Measurements from ENCODE around the gene CATSPERB. TPM values are rescaled to one million over a fixed set of nuclear protein-coding genes. Genes with fewer than 3 reads are reported as not detected.
"Not testable (repeated sequence)": the region's sequence is repeated elsewhere in the genome, so short reads cannot be mapped to it uniquely, and the experiment has no call there.

Gene CATSPERB
- polyA plus RNA-seq, 1 donor from 2014 or later, result 0.06 TPM

DNA sequence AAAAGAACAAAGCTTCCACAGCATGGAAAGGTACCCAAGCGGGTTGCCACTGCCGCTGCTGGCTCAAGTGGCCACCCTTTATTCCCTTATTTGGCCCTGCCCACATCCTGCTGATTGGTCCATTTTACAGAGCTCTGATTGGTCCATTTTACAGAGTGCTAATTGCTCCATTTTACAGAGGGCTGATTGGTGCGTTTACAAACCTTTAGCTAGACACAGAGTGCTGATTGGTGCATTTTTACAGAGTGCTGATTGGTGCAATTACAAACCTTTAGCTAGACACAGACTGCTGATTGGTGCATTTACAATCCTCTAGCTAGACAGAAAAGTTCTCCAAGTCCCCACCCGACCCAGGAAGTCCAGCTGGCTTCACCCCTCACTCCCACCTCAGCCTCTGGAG, 164.1 kb downstream of the CATSPERB start:
- H3K4me3 Mint-ChIP-seq, H3K36me3 Mint-ChIP-seq, H3K4me1 Mint-ChIP-seq, H3K27ac Mint-ChIP-seq, H3K9me3 Mint-ChIP-seq: not testable (repeated sequence)
- H3K27me3 Mint-ChIP-seq, result peaks cover 13% of the 10 kb centered on the region

DNA sequence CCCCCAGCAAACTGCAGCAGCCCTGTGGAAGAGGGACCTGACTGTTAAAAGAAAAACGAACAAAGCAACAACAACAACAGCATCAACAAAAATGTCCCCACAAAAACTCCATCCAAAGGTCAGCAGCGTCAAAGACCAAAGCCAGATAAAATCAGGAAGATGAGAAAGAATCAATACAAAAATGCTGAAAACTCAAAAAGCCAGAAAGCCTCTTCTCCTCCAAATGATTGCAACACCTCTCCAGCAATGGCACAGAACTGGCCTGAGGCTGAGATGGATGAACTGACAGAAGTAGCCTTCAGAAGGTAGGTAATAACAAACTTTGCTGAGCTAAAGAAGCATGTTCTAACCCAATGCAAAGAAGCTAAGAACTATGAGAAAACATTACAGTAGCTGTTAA, 176.4 kb downstream of the CATSPERB start:
- H3K9me3 Mint-ChIP-seq, result peaks cover 0 to 6% (median 2%) of the 10 kb centered on the region in 3 donors
- H3K27ac Mint-ChIP-seq, result no peak overlapping the region
- peaks cover 0 to 1% (median 0%) of the 10 kb centered on the region in 3 donors for H3K4me1 Mint-ChIP-seq
- H3K27me3 Mint-ChIP-seq, result peaks cover 12% of the 10 kb centered on the region
- H3K4me3 Mint-ChIP-seq, result no peak overlapping the region
- peaks cover 1% of the 10 kb centered on the region for H3K36me3 Mint-ChIP-seq

DNA sequence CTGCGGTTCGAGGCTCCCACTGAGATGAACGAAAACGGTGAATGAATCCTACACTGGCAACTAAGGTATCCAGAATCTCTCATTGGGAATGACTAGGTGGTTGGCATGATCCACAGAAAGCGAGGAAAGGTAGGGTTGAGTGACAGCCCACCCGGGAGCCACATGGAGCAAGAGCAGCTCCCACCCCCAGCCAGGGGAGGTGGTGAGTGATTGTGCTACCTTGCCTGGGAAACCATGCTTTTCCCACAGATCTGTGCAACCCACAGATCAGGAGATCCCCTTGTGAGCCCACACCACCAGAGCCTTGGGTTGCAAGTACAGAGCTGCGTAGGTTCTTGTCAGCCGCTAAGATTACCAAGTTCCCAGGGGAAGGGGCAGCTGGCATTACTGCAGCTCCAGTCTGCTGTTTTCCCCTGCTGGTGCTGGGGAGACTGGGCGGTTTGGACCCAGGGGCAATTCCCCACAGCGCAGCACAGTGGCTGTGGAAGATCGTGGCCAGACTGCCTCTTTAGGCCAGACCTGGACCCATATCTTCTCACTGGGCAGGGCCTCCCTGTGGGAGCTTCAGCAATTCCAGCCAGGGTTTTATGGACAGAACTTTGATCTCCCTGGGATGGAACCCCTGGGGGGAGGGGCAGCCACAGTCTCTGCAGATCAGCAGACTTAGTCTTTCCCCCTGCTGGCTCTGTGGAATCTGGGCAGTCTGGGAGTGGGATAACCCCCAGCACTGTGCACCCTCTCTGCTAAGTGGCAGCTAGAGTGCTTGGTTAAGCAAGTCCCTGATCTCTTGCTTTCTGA, 177.2 kb downstream of the CATSPERB start:
- H3K9me3 Mint-ChIP-seq, result peaks cover 0 to 6% (median 2%) of the 10 kb centered on the region in 3 donors
- no peak overlapping the region for H3K4me3 Mint-ChIP-seq
- peaks cover 11% of the 10 kb centered on the region for H3K27me3 Mint-ChIP-seq
- H3K27ac Mint-ChIP-seq, result no peak overlapping the region
- H3K4me1 Mint-ChIP-seq, result peaks cover 0 to 1% (median 0%) of the 10 kb centered on the region in 3 donors
- H3K36me3 Mint-ChIP-seq, result peaks cover 1% of the 10 kb centered on the region

DNA sequence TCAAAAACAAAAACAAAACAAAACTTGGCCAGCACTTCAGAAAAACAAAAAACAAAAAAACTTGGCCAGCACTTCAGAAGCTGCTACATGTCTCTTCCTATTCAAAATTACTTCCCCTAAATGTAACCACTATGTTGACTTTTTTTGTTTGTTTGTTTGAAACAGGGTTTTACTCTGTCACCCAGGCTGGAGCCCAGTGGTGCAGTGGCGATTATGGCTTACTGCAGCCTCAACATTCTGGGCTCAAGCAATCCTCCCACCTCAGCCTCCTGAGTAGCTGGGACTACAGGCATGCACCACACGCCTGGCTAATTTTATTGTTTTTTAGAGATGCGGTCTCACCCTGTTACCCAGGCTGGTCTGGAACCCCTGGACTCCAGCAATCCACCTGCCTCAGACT, 183.8 kb downstream of the CATSPERB start:
- H3K27ac Mint-ChIP-seq, result no peak overlapping the region
- H3K4me1 Mint-ChIP-seq, result no peaks in the 10 kb centered on the region
- H3K27me3 Mint-ChIP-seq, result peaks cover 10% of the 10 kb centered on the region
- peaks cover 1% of the 10 kb centered on the region for H3K36me3 Mint-ChIP-seq
- no peak overlapping the region for H3K4me3 Mint-ChIP-seq
- no peaks in the 10 kb centered on the region for H3K9me3 Mint-ChIP-seq

DNA sequence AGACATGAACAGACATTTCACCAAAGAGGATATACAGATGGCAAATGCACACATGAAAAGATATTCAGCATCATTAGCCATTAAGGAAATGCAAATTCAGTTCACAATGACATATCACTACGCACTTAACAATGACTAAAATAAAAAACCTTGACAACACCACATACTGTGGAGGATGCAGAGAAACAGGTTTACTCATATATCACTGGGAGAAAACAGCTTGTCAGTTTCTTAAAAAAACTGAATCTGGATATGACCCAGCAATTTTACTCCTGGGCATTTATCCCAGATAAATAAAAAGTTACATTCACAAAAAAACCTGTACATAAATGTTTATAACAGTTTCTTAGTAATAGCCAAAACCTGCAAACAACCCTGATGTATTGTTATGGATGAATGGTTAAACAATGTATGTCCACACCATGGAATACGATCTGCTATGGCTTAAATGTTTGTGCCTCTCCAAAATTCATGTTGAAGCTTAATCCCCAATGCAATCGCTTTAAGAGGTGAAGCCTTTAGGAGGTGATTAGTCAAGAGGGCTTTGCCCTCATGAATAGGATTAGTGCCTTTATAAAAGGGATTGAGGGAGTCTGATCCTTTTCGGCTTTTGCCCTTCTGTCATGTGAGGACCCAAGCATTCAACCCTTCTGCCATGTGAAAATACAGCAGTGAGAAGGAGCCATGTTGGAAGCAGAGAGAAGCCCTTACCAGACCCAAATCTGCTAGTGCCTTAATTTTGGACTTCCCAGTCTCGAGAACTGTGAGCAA, 185.8 kb downstream of the CATSPERB start:
- Mint-ChIP-seq H3K27ac (no peak overlapping the region), H3K4me3 (no peak overlapping the region), H3K36me3 (peaks cover 7% of the 10 kb centered on the region), H3K27me3 (peaks cover 3% of the 10 kb centered on the region), H3K4me1 (no peaks in the 10 kb centered on the region), H3K9me3 (peaks cover 0 to 15% (median 13%) of the 10 kb centered on the region in 3 donors)

DNA sequence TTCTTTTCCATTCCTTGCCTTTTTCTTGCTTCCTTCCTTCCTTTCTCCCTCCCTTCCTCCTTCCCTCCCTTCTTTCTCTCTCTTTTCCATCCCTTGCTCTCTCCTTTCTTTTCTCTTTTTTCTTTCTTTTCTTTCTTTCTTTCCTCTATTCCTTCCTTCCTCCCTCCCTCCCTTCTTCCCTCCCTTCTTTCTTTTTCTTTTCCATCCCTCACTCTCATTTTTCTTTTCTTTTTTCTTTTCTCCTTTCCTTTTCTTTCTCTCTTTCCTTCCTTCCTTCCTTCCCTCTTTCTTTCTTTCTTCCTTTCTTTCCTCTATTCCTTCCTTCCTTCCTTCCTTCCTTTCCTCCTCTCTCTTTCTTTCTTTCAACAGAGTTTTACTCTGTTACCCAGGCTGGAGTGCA, 186.7 kb downstream of the CATSPERB start:
- peaks cover 5% of the 10 kb centered on the region for H3K36me3 Mint-ChIP-seq
- no peak overlapping the region for H3K27ac Mint-ChIP-seq
- H3K27me3 Mint-ChIP-seq, result peaks cover 6% of the 10 kb centered on the region
- H3K4me3 Mint-ChIP-seq, result no peak overlapping the region
- peaks cover 6 to 23% (median 19%) of the 10 kb centered on the region in 3 donors for H3K9me3 Mint-ChIP-seq
- H3K4me1 Mint-ChIP-seq, result no peaks in the 10 kb centered on the region

DNA sequence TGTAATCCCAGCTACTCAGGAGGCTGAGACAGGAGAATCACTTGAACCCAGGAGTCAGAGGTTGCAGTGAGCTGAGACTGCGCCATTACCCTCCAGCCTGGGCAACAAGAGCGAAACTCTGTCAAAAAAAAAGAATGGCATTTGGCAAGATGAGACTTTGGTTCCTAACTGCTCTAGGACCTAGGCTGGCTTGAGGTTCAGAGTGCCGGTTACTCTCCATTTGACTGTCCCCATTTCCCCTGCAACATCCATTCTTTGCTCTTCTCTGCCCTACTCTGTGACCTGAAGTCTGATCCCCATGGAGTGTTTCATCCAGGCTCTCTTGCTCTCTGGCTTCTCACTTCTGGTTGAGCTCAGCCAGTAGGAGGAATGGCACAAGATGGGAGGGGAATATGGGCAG, 195.6 kb downstream of the CATSPERB start:
- H3K27ac Mint-ChIP-seq, result no peak overlapping the region
- H3K4me3 Mint-ChIP-seq, result no peak overlapping the region
- no peaks in the 10 kb centered on the region for H3K4me1 Mint-ChIP-seq
- H3K9me3 Mint-ChIP-seq, result peaks cover 12 to 29% (median 19%) of the 10 kb centered on the region in 3 donors
- peaks cover 10% of the 10 kb centered on the region for H3K27me3 Mint-ChIP-seq
- H3K36me3 Mint-ChIP-seq, result peaks cover 4% of the 10 kb centered on the region

DNA sequence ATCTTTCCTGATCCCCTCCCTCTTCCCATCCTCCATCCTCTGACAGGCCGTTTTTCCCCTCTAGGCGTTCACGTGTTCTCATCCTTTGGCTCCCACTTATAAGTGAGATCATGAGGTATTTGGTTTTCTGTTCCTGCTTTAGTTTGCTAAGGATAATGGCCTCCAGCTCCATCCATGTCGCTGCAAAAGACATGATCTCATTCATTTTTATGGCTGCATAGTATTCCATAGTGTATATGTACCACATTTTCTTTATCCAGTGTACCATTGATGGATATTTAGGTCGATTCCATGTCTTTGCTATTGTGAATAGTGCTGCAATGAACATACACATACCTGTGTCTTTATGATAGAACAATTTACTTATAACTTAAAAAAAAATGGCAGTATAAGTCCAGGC, 197.8 kb downstream of the CATSPERB start:
- H3K27me3 Mint-ChIP-seq, H3K4me1 Mint-ChIP-seq, H3K27ac Mint-ChIP-seq, H3K4me3 Mint-ChIP-seq, H3K36me3 Mint-ChIP-seq: not testable (repeated sequence)
- peaks cover 2 to 12% (median 5%) of the 10 kb centered on the region in 3 donors for H3K9me3 Mint-ChIP-seq

DNA sequence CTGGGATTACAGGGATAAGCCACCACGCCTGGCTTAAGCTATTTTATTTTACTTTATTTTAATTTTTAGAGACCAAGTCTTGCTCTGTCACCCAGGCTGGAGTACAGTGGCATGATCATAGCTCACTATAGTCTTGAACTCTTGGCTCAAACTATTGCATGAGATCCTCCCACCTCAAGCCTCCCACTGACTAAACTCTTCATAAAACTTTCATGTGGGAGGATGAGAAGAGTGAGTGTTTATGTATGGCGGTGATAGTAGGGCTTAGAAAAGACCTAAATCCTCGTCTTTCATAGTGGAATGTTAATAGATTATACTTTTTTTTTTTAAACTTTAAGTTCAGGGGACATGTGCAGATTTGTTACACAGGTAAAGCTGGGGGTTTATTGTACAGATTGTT, 198.3 kb downstream of the CATSPERB start:
- Mint-ChIP-seq H3K36me3 (peaks cover 3% of the 10 kb centered on the region), H3K27me3 (peaks cover 7% of the 10 kb centered on the region), H3K27ac (no peak overlapping the region), H3K4me3 (no peak overlapping the region), H3K4me1 (no peaks in the 10 kb centered on the region), H3K9me3 (peaks cover 2 to 8% (median 2%) of the 10 kb centered on the region in 3 donors)

Other genes with a start within 250 kb of the CATSPERB start
- 127 TPM for gene PPP4R3A, start 221.8 kb downstream of the CATSPERB start, polyA plus RNA-seq
- gene TC2N, start 135.4 kb upstream of the CATSPERB start, polyA plus RNA-seq, result 8.9 TPM
- gene FBLN5, start 215.6 kb upstream of the CATSPERB start, polyA plus RNA-seq, result 4.2 TPM

Data from IgD-negative memory B cell (primary cell).